ENCODE data around the gene EZH2.

EZH2 gene

DNA sequence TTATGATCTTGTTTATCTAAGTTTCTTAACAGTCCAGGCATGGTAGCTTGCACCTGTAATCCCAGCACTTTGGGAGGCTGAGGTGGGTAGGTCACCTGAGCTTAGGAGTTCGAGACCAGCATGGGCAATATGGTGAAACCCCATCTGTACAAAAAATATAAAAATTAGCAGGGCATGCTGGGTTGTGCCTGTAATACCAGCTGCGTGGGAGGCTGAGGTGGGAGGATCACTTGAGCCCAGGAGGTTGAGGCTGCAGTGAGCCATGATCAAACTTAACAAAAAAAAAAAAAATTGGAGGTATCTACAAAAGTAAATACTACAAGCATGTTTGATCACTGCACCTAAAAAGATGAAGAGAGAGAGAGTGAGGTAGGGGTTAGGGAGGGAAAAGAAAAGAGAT, 9.0 kb upstream of the EZH2 start:
- H3K4me3 ChIP-seq (ENCODE audit: low read length): no peak overlapping the region
- no peak overlapping the region for H3K9ac ChIP-seq (ENCODE audit: low read length)
- H3K27me3 ChIP-seq (ENCODE audit: control insufficient read depth, insufficient read depth, low read length): no peaks in the 10 kb centered on the region
- no peaks in the 10 kb centered on the region for H3K36me3 ChIP-seq (ENCODE audit: control insufficient read depth, insufficient read depth, low read length)
- H3K4me1 ChIP-seq (ENCODE audit: control insufficient read depth, insufficient read depth, low read length): no peaks in the 10 kb centered on the region
- no peaks in the 10 kb centered on the region for H3K9me3 ChIP-seq (ENCODE audit: control insufficient read depth, low read length)

DNA sequence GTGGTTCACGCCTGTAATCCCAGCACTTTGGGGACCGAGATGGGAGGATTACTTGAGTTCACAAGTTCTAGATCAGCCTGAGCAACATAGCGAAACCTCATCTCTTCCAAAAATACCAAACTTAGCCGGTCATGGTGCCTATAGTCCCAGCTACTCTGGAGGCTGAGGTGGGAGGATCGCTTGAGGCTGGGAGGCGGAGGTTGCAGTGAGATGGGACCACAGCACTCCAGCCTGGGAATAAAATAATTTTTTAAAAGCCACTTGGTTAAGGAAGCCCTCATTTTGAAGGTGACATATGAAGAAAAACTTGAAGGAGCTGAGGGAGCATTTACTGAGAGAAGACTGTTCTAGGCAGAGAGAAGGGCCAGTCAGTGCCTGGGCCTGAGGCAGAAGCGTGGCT, 4.2 kb upstream of the EZH2 start:
- Histone ChIP-seq H3K9me3 (ENCODE audit: control insufficient read depth, low read length) (no peaks in the 10 kb centered on the region), H3K4me1 (ENCODE audit: control insufficient read depth, insufficient read depth, low read length) (no peaks in the 10 kb centered on the region), H3K9ac (ENCODE audit: low read length) (no peak overlapping the region), H3K27me3 (ENCODE audit: control insufficient read depth, insufficient read depth, low read length) (no peaks in the 10 kb centered on the region), H3K36me3 (ENCODE audit: control insufficient read depth, insufficient read depth, low read length) (no peaks in the 10 kb centered on the region), H3K4me3 (ENCODE audit: low read length) (no peak overlapping the region)

GRCh38 chr7:148886844-148887243, 2.8 kb upstream of the EZH2 start:
- Histone ChIP-seq H3K9ac (ENCODE audit: low read length) (no peak overlapping the region), H3K36me3 (ENCODE audit: control insufficient read depth, insufficient read depth, low read length) (no peaks in the 10 kb centered on the region), H3K27me3 (ENCODE audit: control insufficient read depth, insufficient read depth, low read length) (no peaks in the 10 kb centered on the region), H3K4me1 (ENCODE audit: control insufficient read depth, insufficient read depth, low read length) (peaks cover 8% of the 10 kb centered on the region), H3K4me3 (ENCODE audit: low read length) (no peak overlapping the region), H3K9me3 (ENCODE audit: control insufficient read depth, low read length) (no peaks in the 10 kb centered on the region)

- Histone ChIP-seq H3K9ac (ENCODE audit: low read length) (peak overlapping the region; percentile 70), H3K36me3 (ENCODE audit: control insufficient read depth, insufficient read depth, low read length) (no peaks in the 10 kb centered on the region), H3K27me3 (ENCODE audit: control insufficient read depth, insufficient read depth, low read length) (no peaks in the 10 kb centered on the region), H3K9me3 (ENCODE audit: control insufficient read depth, low read length) (no peaks in the 10 kb centered on the region), H3K4me1 (ENCODE audit: control insufficient read depth, insufficient read depth, low read length) (peaks cover 8% of the 10 kb centered on the region), H3K4me3 (ENCODE audit: low read length) (peak overlapping the region; percentile 56)
These were observed 370 bp upstream of the EZH2 start for GRCh38 chr7:148884299-148885022.

DNA sequence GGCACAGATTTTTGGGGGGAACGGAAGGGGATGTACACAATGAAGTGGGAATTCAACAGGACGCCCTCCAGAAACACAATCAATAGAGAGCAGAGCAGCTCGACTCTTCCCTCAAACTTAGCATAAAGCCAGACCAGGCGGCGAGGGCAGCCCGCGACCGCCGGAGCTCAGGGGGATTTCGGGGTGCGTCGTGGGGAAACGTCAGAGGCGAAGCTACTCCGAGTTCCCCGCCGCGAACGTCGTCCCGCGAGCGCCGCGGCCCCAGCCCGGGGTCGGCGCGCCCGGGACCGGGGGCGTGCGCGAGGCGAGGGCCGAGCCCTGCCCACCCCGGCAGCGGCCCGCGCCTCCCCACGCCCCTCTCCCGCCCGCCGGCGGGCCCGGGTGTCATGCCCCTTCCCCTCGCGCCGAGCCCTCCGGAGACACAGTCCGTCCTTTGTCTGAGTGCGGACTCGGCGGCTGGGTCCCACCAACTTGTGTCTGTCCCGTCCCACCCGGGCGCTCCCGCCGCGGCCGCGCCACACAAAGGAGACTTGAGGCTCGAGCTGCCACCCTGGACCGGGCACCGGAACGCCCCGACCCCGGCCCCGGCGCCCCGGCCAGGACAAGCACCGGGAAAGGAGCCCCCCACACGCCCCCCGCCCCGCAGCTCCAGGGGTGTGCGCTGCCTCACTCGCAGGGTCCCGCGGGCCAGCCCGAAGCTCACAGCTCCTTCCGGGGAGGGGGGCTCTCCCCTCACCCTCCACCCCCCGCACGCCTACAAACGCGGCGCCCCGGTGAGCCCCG, 634 bp downstream of the EZH2 start:
- Histone ChIP-seq H3K36me3 (ENCODE audit: control insufficient read depth, insufficient read depth, low read length) (no peaks in the 10 kb centered on the region), H3K4me3 (ENCODE audit: low read length) (peak overlapping the region; percentile 54), H3K4me1 (ENCODE audit: control insufficient read depth, insufficient read depth, low read length) (peaks cover 8% of the 10 kb centered on the region), H3K9me3 (ENCODE audit: control insufficient read depth, low read length) (no peaks in the 10 kb centered on the region), H3K27me3 (ENCODE audit: control insufficient read depth, insufficient read depth, low read length) (no peaks in the 10 kb centered on the region), H3K9ac (ENCODE audit: low read length) (peak overlapping the region; percentile 76)

GRCh38 chr7:148882841-148883265, 1.2 kb downstream of the EZH2 start:
- peaks cover 8% of the 10 kb centered on the region for H3K4me1 ChIP-seq (ENCODE audit: control insufficient read depth, insufficient read depth, low read length)
- no peaks in the 10 kb centered on the region for H3K27me3 ChIP-seq (ENCODE audit: control insufficient read depth, insufficient read depth, low read length)
- no peaks in the 10 kb centered on the region for H3K9me3 ChIP-seq (ENCODE audit: control insufficient read depth, low read length)
- H3K4me3 ChIP-seq (ENCODE audit: low read length): peak overlapping the region; percentile 54
- no peaks in the 10 kb centered on the region for H3K36me3 ChIP-seq (ENCODE audit: control insufficient read depth, insufficient read depth, low read length)
- peak overlapping the region; percentile 76 for H3K9ac ChIP-seq (ENCODE audit: low read length)

DNA sequence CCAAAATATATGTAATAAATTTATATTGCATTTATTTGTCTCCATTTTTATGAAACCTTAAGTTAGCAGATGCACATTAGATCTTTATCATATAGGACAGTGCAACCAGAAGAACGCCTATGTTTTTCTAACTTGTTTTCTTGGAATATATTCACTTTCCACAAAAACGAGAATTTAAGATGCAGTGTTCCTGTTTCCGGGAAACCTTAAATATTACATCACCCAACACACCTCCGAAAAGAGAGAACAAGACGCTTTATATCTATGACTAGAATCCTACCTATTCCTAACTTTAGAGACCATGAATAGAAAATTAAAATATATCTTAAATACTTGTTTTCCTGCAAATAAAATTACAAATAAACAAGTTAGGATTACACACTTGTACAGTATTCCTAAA, 1.9 kb downstream of the EZH2 start:
- H3K9me3 ChIP-seq (ENCODE audit: control insufficient read depth, low read length): no peaks in the 10 kb centered on the region
- H3K4me3 ChIP-seq (ENCODE audit: low read length): no peak overlapping the region
- no peaks in the 10 kb centered on the region for H3K27me3 ChIP-seq (ENCODE audit: control insufficient read depth, insufficient read depth, low read length)
- no peaks in the 10 kb centered on the region for H3K36me3 ChIP-seq (ENCODE audit: control insufficient read depth, insufficient read depth, low read length)
- H3K9ac ChIP-seq (ENCODE audit: low read length): no peak overlapping the region
- H3K4me1 ChIP-seq (ENCODE audit: control insufficient read depth, insufficient read depth, low read length): peaks cover 8% of the 10 kb centered on the region

DNA sequence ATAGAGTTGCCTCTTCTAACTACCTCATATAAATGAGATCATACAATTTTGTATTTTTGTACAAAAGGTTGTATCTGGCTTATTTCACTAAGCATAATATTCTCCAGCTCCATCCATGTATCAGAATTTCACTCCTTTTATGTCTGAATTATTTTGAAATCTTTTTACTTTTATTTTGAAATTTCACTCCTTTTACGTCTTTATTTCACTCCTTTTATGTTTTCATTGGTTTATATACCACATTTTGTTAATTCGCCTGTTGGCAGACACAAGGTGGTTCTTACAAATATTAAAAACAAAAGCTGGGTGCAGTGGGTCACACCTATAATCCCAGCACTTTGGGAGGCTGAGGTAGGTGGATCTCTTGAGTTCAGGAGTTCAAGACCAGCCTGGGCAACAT, 5.8 kb downstream of the EZH2 start:
- Histone ChIP-seq H3K4me3 (ENCODE audit: low read length) (no peak overlapping the region), H3K9ac (ENCODE audit: low read length) (no peak overlapping the region), H3K9me3 (ENCODE audit: control insufficient read depth, low read length) (no peaks in the 10 kb centered on the region)

DNA sequence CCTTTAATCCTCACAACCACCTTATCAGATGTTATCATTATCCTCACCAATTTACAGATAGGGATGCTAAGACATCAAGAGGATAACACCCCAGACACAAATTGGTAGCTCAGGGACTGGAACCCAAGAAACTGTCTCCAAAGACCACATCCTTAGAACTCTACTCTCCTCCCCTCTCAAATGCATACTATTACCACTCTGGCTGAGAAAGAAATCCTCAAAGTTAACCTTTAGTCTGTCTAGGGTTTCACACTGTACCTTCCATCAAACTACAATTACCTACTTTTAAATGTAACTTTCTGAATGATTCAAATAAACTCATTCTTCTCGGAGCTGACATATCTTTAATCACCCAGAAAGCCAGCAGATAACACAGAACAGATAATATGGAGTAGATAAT, 6.6 kb downstream of the EZH2 start:
- H3K27me3 ChIP-seq (ENCODE audit: control insufficient read depth, insufficient read depth, low read length): no peaks in the 10 kb centered on the region
- no peak overlapping the region for H3K9ac ChIP-seq (ENCODE audit: low read length)
- no peaks in the 10 kb centered on the region for H3K9me3 ChIP-seq (ENCODE audit: control insufficient read depth, low read length)
- no peaks in the 10 kb centered on the region for H3K36me3 ChIP-seq (ENCODE audit: control insufficient read depth, insufficient read depth, low read length)
- H3K4me1 ChIP-seq (ENCODE audit: control insufficient read depth, insufficient read depth, low read length): peaks cover under 1% of the 10 kb centered on the region
- H3K4me3 ChIP-seq (ENCODE audit: low read length): no peak overlapping the region

More for the DNA sequence above, 5.8 kb downstream of the EZH2 start:
- H3K4me1 ChIP-seq (ENCODE audit: control insufficient read depth, insufficient read depth, low read length): peaks cover 8% of the 10 kb centered on the region
- no peaks in the 10 kb centered on the region for H3K27me3 ChIP-seq (ENCODE audit: control insufficient read depth, insufficient read depth, low read length)
- H3K36me3 ChIP-seq (ENCODE audit: control insufficient read depth, insufficient read depth, low read length): no peaks in the 10 kb centered on the region

- Histone ChIP-seq H3K27me3 (ENCODE audit: control insufficient read depth, insufficient read depth, low read length) (no peaks in the 10 kb centered on the region), H3K9ac (ENCODE audit: low read length) (no peak overlapping the region), H3K36me3 (ENCODE audit: control insufficient read depth, insufficient read depth, low read length) (no peaks in the 10 kb centered on the region), H3K9me3 (ENCODE audit: control insufficient read depth, low read length) (no peaks in the 10 kb centered on the region), H3K4me1 (ENCODE audit: control insufficient read depth, insufficient read depth, low read length) (no peaks in the 10 kb centered on the region), H3K4me3 (ENCODE audit: low read length) (no peak overlapping the region)
These were observed 11.9 kb downstream of the EZH2 start for GRCh38 chr7:148872188-148872587.

- Histone ChIP-seq H3K27me3 (ENCODE audit: control insufficient read depth, insufficient read depth, low read length) (no peaks in the 10 kb centered on the region), H3K9me3 (ENCODE audit: control insufficient read depth, low read length) (no peaks in the 10 kb centered on the region), H3K9ac (ENCODE audit: low read length) (no peak overlapping the region), H3K4me3 (ENCODE audit: low read length) (no peak overlapping the region), H3K4me1 (ENCODE audit: control insufficient read depth, insufficient read depth, low read length) (no peaks in the 10 kb centered on the region), H3K36me3 (ENCODE audit: control insufficient read depth, insufficient read depth, low read length) (no peaks in the 10 kb centered on the region)
These were observed 12.5 kb downstream of the EZH2 start for GRCh38 chr7:148871551-148871950.

GRCh38 chr7:148871030-148871429, 13.1 kb downstream of the EZH2 start:
- H3K36me3 ChIP-seq (ENCODE audit: control insufficient read depth, insufficient read depth, low read length): no peaks in the 10 kb centered on the region
- no peaks in the 10 kb centered on the region for H3K4me1 ChIP-seq (ENCODE audit: control insufficient read depth, insufficient read depth, low read length)
- H3K27me3 ChIP-seq (ENCODE audit: control insufficient read depth, insufficient read depth, low read length): no peaks in the 10 kb centered on the region
- no peak overlapping the region for H3K4me3 ChIP-seq (ENCODE audit: low read length)
- H3K9ac ChIP-seq (ENCODE audit: low read length): no peak overlapping the region
- no peaks in the 10 kb centered on the region for H3K9me3 ChIP-seq (ENCODE audit: control insufficient read depth, low read length)
